GM19395 (cell line): ENCODE results near the gene MADD.
A peak's percentile ranks its signal among the peaks of the same experiment; 100 is the strongest.

Source experiments
- ATAC-seq: cut with Tn5 transposase; IDR thresholded peaks from one replicate; pipeline ENCODE4 v1.9.1; 2021; ENCODE audit warnings: mild to moderate bottlenecking, moderate library complexity; ENCODE audit not compliant: unreplicated experiment

The MADD gene

DNA sequence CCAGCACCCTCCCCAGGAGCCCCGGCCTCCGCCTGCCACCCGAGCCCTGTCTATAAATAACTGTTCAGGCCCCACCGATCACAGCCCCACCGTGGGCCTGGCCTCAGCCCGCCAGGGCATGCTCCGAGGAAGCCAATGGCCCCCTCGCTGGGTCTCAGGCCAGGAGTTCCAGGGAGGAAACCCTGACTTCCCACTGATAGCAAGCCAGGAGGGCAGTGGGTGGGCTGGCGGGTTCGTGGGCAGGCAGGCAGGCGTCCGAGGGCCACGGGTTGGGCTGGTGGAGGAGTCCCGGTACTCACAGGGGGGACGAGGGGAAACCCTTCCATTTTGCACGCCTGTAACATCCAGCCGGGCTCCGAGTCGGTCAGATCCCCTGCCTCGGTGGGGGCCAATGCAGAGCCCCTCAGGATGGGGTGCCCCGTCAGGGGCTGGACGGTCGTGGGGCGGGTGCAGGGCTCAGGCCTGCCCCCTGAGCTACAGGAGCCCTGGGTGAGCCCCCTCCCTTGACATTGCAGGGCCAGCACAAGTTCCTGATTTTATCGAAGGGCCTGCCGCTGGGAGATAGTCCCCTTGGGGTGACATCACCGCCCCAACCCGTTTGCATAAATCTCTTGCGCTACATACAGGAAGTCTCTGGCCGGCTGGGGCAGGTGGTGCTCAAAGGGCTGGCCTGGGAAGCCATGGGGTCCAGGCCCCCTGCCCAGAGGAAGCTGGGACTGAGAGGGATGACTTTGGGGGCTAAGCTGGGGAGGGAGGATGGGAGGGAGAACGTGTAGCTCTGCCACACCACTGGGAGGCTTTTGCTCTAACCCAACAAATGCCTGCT lies 108.3 kb downstream of the MADD start, which contains the start of gene SPI1:
Gene SPI1 (minus strand): TSS at position 538 of the 826 bp plus-strand sequence. CDS start 194 bp downstream, at position 344.
- peak; percentile 83 for ATAC-seq

GRCh38 chr11:47378836-47379170 lies 108.9 kb downstream of the MADD start:
- peak; percentile 11 for ATAC-seq

GRCh38 chr11:47379317-47379716 lies 109.4 kb downstream of the MADD start:
- no peak for ATAC-seq
